ENCODE data around the gene FADS6. TPM values are rescaled to one million over a fixed set of nuclear protein-coding genes. Genes with fewer than 3 reads are reported as not detected.
"Not testable (repeated sequence)": the region's sequence is repeated elsewhere in the genome, so short reads cannot be mapped to it uniquely, and the experiment has no call there.

The FADS6 gene
- total RNA-seq, 4 donors from 2014 or later: 4.9 to 19.9 (median 6.8) TPM

GRCh38 chr17:74873037-74873873 lies 20.2 kb downstream of the FADS6 start:
- intact Hi-C loops (cut with DNase I; ENCODE audit: low total_unique reads): no loop called here
- TF ChIP-seq CTCF (IDR thresholded peaks at IDR 0.05) (no peak), POLR2A (IDR thresholded peaks at IDR 0.05) (peak in 1 of 2 donors; percentile 91)
- peak overlapping the region; percentile 28 for H3K4me3 ChIP-seq (ENCODE audit: low read depth, poor library complexity, severe bottlenecking)
- 0% methylated on average over 34 to 46 of the region's 55 CpGs for WGBS, 2 donors
- peak; percentile 100 for DNase-seq (ENCODE audit: low spot score in 2 of 2)

DNA sequence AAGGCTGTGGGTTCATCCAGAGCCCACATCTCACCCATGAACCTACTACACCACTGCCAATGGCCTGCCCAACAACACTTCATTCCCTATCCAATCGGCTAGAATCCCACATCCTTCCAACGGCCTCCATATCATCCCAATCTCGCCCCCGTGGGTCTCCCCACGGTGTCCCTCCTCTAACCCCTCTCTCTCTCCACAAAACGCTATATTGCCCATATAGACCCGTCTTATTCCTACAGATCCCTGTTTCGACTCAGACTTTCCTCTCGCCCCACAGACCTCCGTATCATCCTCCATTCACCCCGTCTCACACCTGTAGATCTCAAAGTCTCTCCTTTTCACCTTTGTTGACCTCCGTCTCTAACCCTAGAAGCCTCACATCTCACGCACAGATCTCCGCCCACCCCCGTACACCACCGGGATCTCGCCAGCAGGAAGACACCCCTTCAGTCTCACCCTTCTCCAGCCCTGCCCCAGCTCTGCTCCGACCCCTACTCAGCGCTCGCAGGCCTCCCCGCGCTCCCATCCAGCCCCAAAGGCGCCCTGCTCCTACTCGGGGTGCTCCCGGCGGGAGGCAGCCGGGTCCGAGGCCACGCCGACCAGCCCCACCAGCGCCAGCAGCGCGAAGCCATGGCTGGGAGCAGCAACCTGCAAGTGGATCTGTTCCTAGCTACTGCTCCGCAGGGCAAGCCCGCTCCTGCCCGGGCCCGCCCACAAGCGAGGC lies 21.0 kb downstream of the FADS6 start, which contains the start of gene FDXR:
FDXR (minus strand) TSS at position 682 of the 724 bp plus-strand sequence; CDS start at position 632, 50 bp downstream.
- intact Hi-C loops (cut with DNase I; ENCODE audit: low total_unique reads): no loop called here
- 9 to 11% methylated on average over 23 to 33 of the region's 38 CpGs for WGBS, 2 donors
- H3K4me3 ChIP-seq (ENCODE audit: low read depth, poor library complexity, severe bottlenecking): peak within 1 kb of the TSS; percentile 52
- TF ChIP-seq POLR2A (IDR thresholded peaks at IDR 0.05) (no peak), CTCF (IDR thresholded peaks at IDR 0.05) (no peak)
- DNase-seq (ENCODE audit: low spot score in 2 of 2): no peak

DNA sequence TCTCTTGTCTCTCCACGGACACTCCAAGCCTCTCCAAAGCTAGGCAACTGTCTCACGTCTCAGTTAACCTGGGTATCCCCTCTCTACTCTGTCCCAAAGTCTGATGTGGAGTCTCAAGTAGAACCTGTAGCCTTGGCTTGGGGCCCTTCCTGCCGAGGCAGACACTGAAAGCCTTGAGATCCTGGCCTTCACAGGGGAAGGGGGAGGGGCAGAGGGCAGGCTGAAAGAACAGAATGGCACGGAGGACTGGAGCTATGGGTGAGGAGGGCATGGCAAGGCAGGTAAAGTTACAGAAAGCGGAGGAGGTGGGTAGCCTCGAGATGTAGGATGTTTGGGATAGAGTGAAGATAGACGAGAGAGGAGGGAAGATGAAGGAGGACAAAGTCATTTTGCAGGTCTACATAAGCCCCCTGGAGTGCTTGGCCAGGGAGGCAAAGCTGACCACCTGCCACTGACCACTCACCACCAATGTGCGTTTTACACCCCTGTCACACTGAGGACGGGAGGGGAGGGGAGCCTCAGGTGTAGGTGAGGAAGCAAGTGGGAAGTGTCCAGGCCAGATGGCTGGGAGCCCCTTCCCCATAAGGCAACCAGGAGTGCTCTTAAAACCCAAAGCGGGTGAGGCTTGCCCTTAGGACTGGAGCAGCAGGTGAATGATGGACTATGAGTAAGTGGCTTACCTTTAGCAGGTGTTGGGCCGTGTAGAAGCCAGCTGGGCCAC lies 21.9 kb downstream of the FADS6 start:
- no peak overlapping the region for H3K4me3 ChIP-seq (ENCODE audit: low read depth, poor library complexity, severe bottlenecking)
- no peak for DNase-seq (ENCODE audit: low spot score in 2 of 2)
- intact Hi-C loops (cut with DNase I; ENCODE audit: low total_unique reads): no loop called here
- 77 to 82% methylated on average over 11 of the region's 11 CpGs for WGBS, 2 donors
- TF ChIP-seq CTCF (IDR thresholded peaks at IDR 0.05) (no peak), POLR2A (IDR thresholded peaks at IDR 0.05) (no peak)

DNA sequence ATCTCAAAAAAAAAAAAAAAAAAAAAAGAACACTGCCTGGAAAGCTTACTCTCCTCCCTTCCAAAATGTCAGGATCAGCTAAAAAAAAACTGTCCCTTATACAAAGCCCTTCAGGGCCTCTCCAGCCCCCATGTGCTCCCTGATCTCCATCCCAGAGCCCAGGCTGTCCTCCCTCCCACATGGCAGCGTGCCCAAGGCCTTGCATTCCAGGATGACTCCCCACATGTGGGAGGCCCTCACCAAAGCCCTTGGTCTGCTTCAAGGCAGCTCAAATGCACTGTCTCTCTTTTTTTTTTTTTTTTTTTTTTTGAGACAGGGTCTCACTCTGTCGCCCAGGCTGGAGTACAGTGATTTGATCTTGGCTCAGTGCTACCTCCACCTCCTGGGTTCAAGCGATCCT lies 22.9 kb downstream of the FADS6 start:
- intact Hi-C loops (cut with DNase I; ENCODE audit: low total_unique reads): no loop called here
- WGBS, 2 donors: 77 to 90% methylated on average over 3 of the region's 3 CpGs
- H3K4me3 ChIP-seq (ENCODE audit: low read depth, poor library complexity, severe bottlenecking): no peak overlapping the region
- TF ChIP-seq CTCF (IDR thresholded peaks at IDR 0.05) (no peak), POLR2A (IDR thresholded peaks at IDR 0.05) (no peak)
- no peak for DNase-seq (ENCODE audit: low spot score in 2 of 2)

DNA sequence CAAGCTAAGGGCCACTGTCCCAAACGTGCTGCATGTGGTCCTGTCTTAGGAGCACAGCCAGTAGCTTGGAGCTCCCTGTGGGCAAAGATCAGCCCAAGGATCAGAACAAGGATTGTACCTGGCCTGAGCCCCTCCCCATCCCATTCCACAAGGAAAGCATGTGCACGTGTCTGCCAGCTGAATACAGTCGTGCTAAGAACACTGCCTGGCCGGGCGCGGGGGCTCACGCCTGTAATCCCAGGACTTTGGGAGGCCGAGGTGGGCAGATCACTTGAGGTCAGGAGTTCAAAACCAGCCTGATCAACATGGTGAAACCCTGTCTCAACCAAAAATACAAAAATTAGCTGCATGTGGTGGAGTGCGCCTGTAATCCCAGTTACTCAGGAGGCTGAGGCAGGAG lies 23.4 kb downstream of the FADS6 start:
- DNase-seq (ENCODE audit: low spot score in 2 of 2); H3K4me3 ChIP-seq (ENCODE audit: low read depth, poor library complexity, severe bottlenecking); intact Hi-C loops (cut with DNase I; ENCODE audit: low total_unique reads): not testable (repeated sequence)
- WGBS, 2 donors: 96 to 99% methylated on average over 9 of the region's 9 CpGs

DNA sequence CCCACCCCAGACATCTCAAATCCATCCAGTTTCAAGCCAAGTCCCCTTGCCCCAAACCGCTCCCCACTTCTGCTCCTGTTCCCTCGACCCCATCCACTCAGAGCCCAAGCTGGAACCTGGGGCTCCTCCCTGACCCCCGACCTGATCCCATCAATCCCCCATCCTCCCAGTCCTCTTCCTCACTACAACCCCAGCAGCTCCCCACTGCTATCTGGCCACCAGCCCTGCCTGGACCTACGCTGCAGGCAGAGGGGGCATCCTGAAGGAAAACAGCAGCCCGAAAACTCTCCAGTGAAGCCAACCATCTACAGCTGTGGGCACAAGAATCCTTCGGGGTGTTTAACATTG lies 24.6 kb downstream of the FADS6 start:
- intact Hi-C loops (cut with DNase I; ENCODE audit: low total_unique reads): loop anchor here (10.0 kb wide), 1 partner anchor 124 kb away; the partner anchor contains the start of gene NHERF1
- H3K4me3 ChIP-seq (ENCODE audit: low read depth, poor library complexity, severe bottlenecking): no peak overlapping the region
- no peak for TF ChIP-seq CTCF (IDR thresholded peaks at IDR 0.05)
- TF ChIP-seq POLR2A (IDR thresholded peaks at IDR 0.05): no peak
- WGBS, 2 donors: 91 to 94% methylated on average over 6 of the region's 6 CpGs
- DNase-seq (ENCODE audit: low spot score in 2 of 2): no peak
